ENCODE measurements around the gene SH2B3.
"Not testable (repeated sequence)": the region's sequence is repeated elsewhere in the genome, so short reads cannot be mapped to it uniquely, and the experiment has no call there.

SH2B3 gene

DNA sequence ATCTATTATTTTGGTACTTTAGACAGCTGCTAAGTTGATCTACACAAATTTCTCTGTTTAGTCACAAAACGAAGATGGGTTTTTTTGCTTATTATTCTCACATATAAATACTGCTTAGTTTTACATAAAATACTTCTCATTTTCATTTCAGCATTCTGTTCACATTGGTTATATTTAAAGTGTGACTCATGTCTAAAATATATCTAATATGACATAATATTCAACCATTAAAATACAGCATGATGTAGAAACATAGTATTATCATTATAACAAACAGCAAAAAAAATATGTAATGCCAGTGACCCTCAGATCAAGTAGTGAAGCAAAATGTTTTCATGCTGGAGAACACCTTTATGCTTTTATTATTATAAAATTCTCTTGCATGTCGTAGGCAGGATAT lies 63.7 kb downstream of the SH2B3 start:
- TF ChIP-seq, protein P1, sequence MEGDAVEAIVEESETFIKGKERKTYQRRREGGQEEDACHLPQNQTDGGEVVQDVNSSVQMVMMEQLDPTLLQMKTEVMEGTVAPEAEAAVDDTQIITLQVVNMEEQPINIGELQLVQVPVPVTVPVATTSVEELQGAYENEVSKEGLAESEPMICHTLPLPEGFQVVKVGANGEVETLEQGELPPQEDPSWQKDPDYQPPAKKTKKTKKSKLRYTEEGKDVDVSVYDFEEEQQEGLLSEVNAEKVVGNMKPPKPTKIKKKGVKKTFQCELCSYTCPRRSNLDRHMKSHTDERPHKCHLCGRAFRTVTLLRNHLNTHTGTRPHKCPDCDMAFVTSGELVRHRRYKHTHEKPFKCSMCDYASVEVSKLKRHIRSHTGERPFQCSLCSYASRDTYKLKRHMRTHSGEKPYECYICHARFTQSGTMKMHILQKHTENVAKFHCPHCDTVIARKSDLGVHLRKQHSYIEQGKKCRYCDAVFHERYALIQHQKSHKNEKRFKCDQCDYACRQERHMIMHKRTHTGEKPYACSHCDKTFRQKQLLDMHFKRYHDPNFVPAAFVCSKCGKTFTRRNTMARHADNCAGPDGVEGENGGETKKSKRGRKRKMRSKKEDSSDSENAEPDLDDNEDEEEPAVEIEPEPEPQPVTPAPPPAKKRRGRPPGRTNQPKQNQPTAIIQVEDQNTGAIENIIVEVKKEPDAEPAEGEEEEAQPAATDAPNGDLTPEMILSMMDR (IDR thresholded peaks at IDR 0.05; ENCODE audit: borderline replicate concordance, insufficient read depth, low read depth, low read length): no peak

DNA sequence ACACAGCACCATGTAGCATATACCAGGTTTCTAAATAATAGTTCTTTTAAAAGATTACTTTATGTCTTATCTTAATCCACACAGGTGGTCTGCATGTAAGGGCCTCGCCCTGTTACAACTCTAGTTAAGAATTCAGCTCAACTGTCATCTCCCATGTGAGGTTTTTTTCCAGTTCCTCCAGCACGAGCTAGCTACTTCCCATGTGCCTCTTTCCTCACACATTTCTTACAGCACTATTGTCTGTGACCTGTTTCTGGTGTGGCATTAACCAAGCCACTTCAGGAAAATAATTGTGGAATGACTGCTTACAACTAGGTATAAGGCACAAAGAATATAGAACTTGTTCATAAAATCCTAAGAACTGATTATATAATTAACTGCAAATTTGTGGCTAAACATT lies 65.5 kb downstream of the SH2B3 start:
- no peak overlapping the region for H3K4me3 ChIP-seq (ENCODE audit: low read depth, low read length)
- TF ChIP-seq, protein P1 (IDR thresholded peaks at IDR 0.05; ENCODE audit: borderline replicate concordance, insufficient read depth, low read depth, low read length): no peak

More for the DNA sequence above, 63.7 kb downstream of the SH2B3 start:
- no peak overlapping the region for H3K4me3 ChIP-seq (ENCODE audit: low read depth, low read length)

DNA sequence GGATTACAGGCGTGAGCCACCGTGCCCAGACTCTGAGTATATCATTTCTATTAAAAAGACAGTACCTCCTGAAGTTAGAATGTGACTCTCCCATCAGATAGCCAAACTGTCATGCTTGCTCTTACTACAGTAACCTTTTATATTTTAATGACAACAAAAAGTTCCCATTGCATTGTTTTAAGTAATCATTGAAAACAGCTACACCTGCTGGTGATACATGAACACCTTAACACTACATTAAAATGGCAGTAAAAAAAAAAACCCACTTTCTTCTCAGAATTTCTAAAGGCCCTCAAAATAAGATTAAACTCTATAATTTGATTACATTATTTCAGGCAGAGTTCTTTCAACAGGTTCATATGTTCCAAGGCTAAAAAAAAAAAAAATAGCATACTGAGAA lies 76.7 kb downstream of the SH2B3 start:
- TF ChIP-seq, protein P1 (IDR thresholded peaks at IDR 0.05; ENCODE audit: borderline replicate concordance, insufficient read depth, low read depth, low read length): 0 out of 2 replicates have a peak, but pooled peaks have one; percentile 16
- no peak overlapping the region for H3K4me3 ChIP-seq (ENCODE audit: low read depth, low read length)

DNA sequence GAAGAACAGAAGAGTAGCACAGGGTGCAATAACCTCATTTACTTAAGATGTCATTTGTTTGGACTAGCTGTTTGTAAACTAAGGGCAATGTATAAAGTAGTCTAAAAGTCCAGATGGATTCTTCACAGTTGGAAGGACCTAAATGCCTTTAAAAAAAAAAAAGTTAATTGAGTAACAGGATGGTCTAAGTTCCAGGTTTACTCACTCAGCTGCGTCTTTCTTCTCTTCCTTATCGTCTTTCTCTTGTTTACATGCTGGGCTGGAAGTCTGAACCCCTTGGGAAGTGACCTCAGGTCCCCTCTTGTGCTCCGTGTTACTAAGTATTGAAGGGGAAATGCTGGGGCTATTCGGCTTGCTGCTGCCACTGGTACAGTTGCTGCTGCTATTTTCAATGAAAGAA lies 82.5 kb downstream of the SH2B3 start:
- TF ChIP-seq, protein P1 (IDR thresholded peaks at IDR 0.05; ENCODE audit: borderline replicate concordance, insufficient read depth, low read depth, low read length): no peak
- no peak overlapping the region for H3K4me3 ChIP-seq (ENCODE audit: low read depth, low read length)

DNA sequence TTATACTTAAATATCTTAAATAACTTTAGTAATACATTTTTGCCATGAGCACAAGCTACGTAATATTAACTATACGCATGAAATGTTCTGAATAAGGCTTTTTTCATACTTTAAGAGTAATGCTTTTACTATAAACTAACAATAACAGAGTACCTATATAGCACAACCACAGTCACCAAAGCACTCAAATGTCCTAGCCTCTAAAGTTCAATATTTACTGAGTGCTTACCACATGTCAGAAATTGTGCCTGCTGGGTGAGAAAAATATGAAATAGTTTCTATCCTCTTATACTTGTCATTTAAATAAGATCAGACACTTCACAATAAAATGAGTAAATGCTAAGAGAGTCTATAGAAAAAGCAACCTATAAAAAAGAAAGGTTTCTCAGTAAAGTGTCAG lies 83.1 kb downstream of the SH2B3 start:
- TF ChIP-seq, protein P1 (IDR thresholded peaks at IDR 0.05; ENCODE audit: borderline replicate concordance, insufficient read depth, low read depth, low read length): no peak
- no peak overlapping the region for H3K4me3 ChIP-seq (ENCODE audit: low read depth, low read length)

DNA sequence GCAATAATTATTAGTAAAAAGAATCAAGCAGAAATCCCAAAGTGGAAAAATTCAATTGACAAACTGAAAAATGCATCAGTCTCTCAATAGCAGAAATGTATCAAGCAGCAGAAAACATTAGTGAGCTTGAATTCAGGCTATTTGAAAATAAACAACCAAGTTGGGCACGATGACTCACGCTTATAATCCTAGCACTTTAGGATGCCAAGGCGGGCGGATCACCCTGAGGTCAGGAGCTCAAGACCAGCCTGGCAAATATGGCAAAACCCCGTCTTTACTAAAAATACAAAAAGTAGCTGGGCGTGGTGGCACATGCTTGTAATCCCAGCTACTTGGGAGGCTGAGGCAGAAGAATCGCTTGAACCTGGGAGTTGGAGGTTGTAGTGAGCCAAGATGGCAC lies 87.3 kb downstream of the SH2B3 start:
- H3K4me3 ChIP-seq (ENCODE audit: low read depth, low read length): not testable (repeated sequence)

DNA sequence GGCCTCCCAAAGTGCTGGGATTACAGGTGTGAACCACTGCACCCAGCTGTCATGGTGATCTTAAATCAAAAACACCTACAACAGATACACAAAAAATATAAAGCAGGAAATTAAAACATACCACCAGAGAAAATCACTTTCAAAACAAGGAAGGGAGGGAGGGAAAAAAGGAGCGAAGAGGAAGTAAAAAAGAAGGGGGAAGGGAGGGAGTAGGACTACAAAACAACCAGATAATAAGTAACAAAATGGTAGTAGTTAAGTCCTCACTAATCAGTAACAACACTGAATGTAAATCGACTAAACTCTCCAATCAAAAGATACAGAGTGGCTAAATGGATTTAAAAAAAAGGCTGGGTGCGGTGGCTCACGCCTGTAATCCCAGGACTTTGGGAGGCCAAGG lies 89.0 kb downstream of the SH2B3 start:
- TF ChIP-seq, protein P1 (IDR thresholded peaks at IDR 0.05; ENCODE audit: borderline replicate concordance, insufficient read depth, low read depth, low read length): no peak

More for the DNA sequence above, 89.0 kb downstream of the SH2B3 start:
- H3K4me3 ChIP-seq (ENCODE audit: low read depth, low read length): no peak overlapping the region
